GM10248 (cell line): ENCODE results near the gene GBF1.

Experiments used
- CTCF ChIA-PET: fragments of 300-600 bp; sonication (Branson Sonifier 250); formaldehyde crosslinking; extraction: SDS; loops from one replicate; lab custom pipeline; 2021; ENCODE audit warnings: antibody characterized with exemption; lab: Yijun Ruan, JAX
- POLR2A ChIA-PET: fragments of 350-650 bp; sonication (Branson Sonifier 250); formaldehyde crosslinking; extraction: SDS; loops from one replicate; lab custom pipeline; 2020; ENCODE audit warnings: antibody characterized with exemption; lab: Yijun Ruan, JAX
- DNase-seq: peaks from one replicate; pipeline ENCODE4 v3.0.0; 2012; ENCODE audit errors: extremely low spot score
- TF ChIP-seq, protein P1 (sequence below): IDR thresholded peaks from 2 replicates; pipeline ENCODE4 v1.5.1; 2012; ENCODE audit warnings: mild to moderate bottlenecking, low read depth; ENCODE audit errors: extremely low read depth, missing control alignments, control extremely low read depth

GBF1 gene

DNA sequence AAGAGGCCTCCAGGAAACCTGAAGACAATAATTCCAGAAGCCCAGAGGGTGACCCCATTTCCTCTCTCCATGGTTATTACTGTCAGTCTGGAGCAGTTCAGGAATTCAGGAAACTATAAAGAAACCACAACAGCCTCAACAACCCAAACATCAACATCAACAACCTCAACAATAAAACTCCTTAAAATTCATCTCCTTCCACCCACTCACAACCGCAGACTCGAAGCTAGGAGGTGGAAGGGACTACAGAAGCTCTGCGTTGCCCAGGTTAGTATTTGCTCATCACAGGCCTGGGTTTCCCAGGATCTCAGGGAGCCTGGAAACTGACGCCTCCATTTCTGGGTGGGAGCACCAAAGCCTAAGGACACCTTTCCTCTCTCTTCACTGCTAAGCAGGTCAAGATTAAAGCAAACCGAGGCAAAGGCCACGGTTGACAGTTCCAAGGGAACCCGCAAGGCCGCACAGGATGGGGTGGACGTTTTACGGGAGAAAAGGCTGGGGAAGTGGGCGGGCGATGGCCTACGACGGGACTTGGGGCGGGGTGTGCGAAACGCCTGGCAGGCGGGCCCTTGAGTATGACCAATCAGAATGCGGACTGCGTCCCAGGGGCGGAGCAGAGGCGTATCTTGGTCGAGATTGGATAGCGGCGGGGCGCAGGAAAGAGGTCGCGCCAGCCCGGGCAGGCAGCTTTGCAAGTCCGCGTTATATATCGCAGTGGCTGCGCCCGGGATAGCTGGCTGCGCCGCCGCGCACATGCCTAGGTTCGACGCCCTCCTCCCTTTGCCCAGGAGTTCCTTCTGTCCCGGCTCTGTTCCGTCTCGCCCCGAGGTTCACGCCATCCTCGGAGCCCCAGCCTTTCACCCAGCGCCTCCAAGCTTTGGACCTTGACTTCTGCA, 19.4 kb upstream of the GBF1 start, which contains the start of gene ELOVL3:
TSS of gene ELOVL3 (plus strand) at position 654 of the 896 bp plus-strand sequence. CDS start 250 bp downstream, outside the sequence.
- peak; percentile 94 for DNase-seq
- ChIA-PET CTCF (interaction anchor here (1.0 to 19.9 kb wide), 15 partner anchors 10 to 358 kb away, joined by 3 to 566 read pairs (median 5); partner anchors contain the start of genes NFKB2 and PITX3), POLR2A (no interaction called here)
- TF ChIP-seq, protein P1, sequence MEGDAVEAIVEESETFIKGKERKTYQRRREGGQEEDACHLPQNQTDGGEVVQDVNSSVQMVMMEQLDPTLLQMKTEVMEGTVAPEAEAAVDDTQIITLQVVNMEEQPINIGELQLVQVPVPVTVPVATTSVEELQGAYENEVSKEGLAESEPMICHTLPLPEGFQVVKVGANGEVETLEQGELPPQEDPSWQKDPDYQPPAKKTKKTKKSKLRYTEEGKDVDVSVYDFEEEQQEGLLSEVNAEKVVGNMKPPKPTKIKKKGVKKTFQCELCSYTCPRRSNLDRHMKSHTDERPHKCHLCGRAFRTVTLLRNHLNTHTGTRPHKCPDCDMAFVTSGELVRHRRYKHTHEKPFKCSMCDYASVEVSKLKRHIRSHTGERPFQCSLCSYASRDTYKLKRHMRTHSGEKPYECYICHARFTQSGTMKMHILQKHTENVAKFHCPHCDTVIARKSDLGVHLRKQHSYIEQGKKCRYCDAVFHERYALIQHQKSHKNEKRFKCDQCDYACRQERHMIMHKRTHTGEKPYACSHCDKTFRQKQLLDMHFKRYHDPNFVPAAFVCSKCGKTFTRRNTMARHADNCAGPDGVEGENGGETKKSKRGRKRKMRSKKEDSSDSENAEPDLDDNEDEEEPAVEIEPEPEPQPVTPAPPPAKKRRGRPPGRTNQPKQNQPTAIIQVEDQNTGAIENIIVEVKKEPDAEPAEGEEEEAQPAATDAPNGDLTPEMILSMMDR = no peak

DNA sequence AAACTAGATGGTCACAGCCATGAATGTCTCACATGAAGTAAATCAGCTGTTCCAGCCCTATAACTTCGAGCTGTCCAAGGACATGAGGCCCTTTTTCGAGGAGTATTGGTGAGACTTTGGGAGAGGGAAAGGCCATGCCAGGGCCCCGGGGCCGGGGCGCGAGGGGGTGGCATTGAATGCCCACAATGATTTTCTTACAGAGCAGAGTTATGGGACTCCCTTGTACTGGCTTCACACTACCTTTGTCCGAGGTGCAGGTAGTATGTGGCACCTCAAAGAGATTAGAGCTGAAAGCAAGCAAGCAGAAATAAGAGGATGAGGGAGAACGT, 18.8 kb upstream of the GBF1 start:
- POLR2A ChIA-PET = interaction anchor here (0.5 kb wide), 1 partner anchor 128 kb away, joined by 3 read pairs; no protein-coding TSS in a partner anchor
- TF ChIP-seq, protein P1 = no peak
- no peak for DNase-seq
- CTCF ChIA-PET = interaction anchor here (1.0 to 19.9 kb wide), 16 partner anchors 9 to 357 kb away, joined by 3 to 566 read pairs (median 4); partner anchors contain the start of genes NFKB2 and PITX3

DNA sequence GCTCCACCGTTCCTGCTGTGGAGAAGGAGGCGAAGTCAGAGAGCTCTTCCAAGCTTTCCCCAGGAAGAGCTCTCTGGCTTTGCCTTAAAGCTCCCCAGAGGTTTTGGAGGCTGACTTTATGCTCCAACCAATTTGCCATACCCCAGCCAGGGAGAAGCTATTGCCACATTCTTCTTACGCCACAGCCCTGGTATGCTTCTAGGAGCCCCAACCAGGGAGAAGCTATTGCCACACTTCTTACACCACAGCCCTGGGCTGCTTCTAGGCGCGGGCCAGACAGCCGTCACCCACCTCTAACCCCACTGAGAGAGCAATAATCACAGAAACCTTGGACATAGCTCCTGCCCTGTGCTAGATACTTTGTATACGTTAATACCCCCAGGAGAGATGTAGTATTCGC, 18.3 kb upstream of the GBF1 start:
- ChIA-PET CTCF (interaction anchor here (0.9 to 19.9 kb wide), 16 partner anchors 8 to 357 kb away, joined by 3 to 566 read pairs (median 4); partner anchors contain the start of genes NFKB2 and PITX3), POLR2A (interaction anchor here (0.5 to 0.6 kb wide), 2 partner anchors 127 to 254 kb away, joined by 3 to 5 read pairs; no protein-coding TSS in a partner anchor)
- no peak for DNase-seq
- TF ChIP-seq, protein P1 = no peak

DNA sequence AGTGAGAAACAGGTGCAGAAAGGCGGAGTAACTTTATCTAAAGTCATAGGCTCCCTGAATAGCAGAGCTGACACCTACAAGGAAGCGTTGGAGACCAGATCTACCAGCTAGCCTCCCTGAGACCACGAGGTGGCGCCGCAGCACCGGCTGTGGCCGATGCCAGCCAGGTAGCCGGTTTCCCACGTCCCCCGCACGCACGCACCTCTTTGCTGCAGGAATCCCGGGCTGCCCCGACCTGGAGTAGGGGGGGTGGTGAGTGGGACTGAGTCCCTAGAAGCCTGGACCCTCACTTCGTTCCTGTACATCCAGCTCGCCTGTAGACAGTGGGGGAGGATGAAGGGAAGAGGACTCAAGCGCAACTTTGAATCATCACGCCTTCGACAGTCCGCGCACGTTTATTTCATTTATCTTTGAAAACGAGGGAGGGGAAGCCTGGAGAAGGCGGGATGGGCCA, 15.5 kb upstream of the GBF1 start:
- DNase-seq = peak; percentile 86
- TF ChIP-seq, protein P1 = peak; percentile 98
- ChIA-PET POLR2A (interaction anchor here (0.5 kb wide), 1 partner anchor 121 kb away, joined by 5 read pairs; no protein-coding TSS in a partner anchor), CTCF (interaction anchor here (0.6 to 19.9 kb wide), 81 partner anchors 10 to 406 kb away, joined by 3 to 566 read pairs (median 6); partner anchors contain the start of genes C10orf95, CUEDC2, FBXL15 and GBF1)

- DNase-seq = peak; percentile 42
- ChIA-PET POLR2A (interaction anchor here (0.5 to 0.7 kb wide), 2 partner anchors 120 to 122 kb away, joined by 3 to 5 read pairs; no protein-coding TSS in a partner anchor), CTCF (interaction anchor here (0.6 to 19.9 kb wide), 74 partner anchors 9 to 406 kb away, joined by 3 to 566 read pairs (median 7); partner anchors contain the start of genes C10orf95, CUEDC2, FBXL15 and GBF1)
- TF ChIP-seq, protein P1 = no peak
Observed at GRCh38 chr10:102230264-102230860, 15.0 kb upstream of the GBF1 start.
